ENCODE results near the gene KRT6B.

KRT6B gene

GRCh38 chr12:52407918-52408317, 44.0 kb downstream of the KRT6B start:
- no peak for DNase-seq

- no peak for DNase-seq
These were observed 46.0 kb downstream of the KRT6B start, which contains the start of gene KRT82 for GRCh38 chr12:52405922-52406385. TSS of gene KRT82 (minus strand) at chr12:52406335. CDS start at chr12:52406277, 58 bp downstream.

- DNase-seq: no peak
These were observed 47.0 kb downstream of the KRT6B start for GRCh38 chr12:52404951-52405350.

GRCh38 chr12:52403561-52403960, 48.4 kb downstream of the KRT6B start:
- DNase-seq: no peak

- DNase-seq: no peak
These were observed 48.9 kb downstream of the KRT6B start for GRCh38 chr12:52402873-52403540.

GRCh38 chr12:52402377-52402776, 49.6 kb downstream of the KRT6B start:
- DNase-seq: no peak

- DNase-seq: no peak
These were observed 50.0 kb downstream of the KRT6B start for GRCh38 chr12:52401926-52402325.

GRCh38 chr12:52401526-52401925, 50.4 kb downstream of the KRT6B start:
- no peak for DNase-seq

- DNase-seq: no peak
These were observed 51.0 kb downstream of the KRT6B start for GRCh38 chr12:52400906-52401305.

- no peak for DNase-seq
These were observed 52.2 kb downstream of the KRT6B start for GRCh38 chr12:52399756-52400155.

- no peak for DNase-seq
These were observed 53.8 kb downstream of the KRT6B start for GRCh38 chr12:52398176-52398575.

GRCh38 chr12:52396656-52397055, 55.3 kb downstream of the KRT6B start:
- DNase-seq: no peak

Measured in NCI-H2107 (cell line).